ENCODE data around the gene AGAP3. TPM values are rescaled to one million over a fixed set of nuclear protein-coding genes. Genes with fewer than 3 reads are reported as not detected.

The AGAP3 gene
- total RNA-seq, 1 donor from 2014 or later = 77.8 TPM

GRCh38 chr7:151140826-151141225, 54.6 kb downstream of the AGAP3 start:
- Mint-ChIP-seq H3K4me3 (ENCODE audit: unreplicated experiment) (no peak overlapping the region), H3K27ac (ENCODE audit: unreplicated experiment) (no peak overlapping the region), H3K36me3 (ENCODE audit: low read depth) (peaks cover 39% of the 10 kb centered on the region), H3K4me1 (ENCODE audit: low read depth) (no peaks in the 10 kb centered on the region), H3K27me3 (ENCODE audit: low read depth) (no peaks in the 10 kb centered on the region), H3K9me3 (ENCODE audit: low read depth) (no peaks in the 10 kb centered on the region)
- no peak for DNase-seq (ENCODE audit: low spot score)
- no peak for TF ChIP-seq CTCF (IDR thresholded peaks at IDR 0.05)

- Mint-ChIP-seq H3K9me3 (ENCODE audit: low read depth) (no peaks in the 10 kb centered on the region), H3K36me3 (ENCODE audit: low read depth) (peaks cover 37% of the 10 kb centered on the region), H3K27ac (ENCODE audit: unreplicated experiment) (no peak overlapping the region), H3K4me1 (ENCODE audit: low read depth) (no peaks in the 10 kb centered on the region), H3K4me3 (ENCODE audit: unreplicated experiment) (no peak overlapping the region), H3K27me3 (ENCODE audit: low read depth) (no peaks in the 10 kb centered on the region)
- no peak for TF ChIP-seq CTCF (IDR thresholded peaks at IDR 0.05)
- DNase-seq (ENCODE audit: low spot score) = no peak
Measured at GRCh38 chr7:151141311-151141854, 55.1 kb downstream of the AGAP3 start.

- Mint-ChIP-seq H3K27me3 (ENCODE audit: low read depth) (no peaks in the 10 kb centered on the region), H3K36me3 (ENCODE audit: low read depth) (peaks cover 34% of the 10 kb centered on the region), H3K9me3 (ENCODE audit: low read depth) (no peaks in the 10 kb centered on the region), H3K27ac (ENCODE audit: unreplicated experiment) (no peak overlapping the region), H3K4me1 (ENCODE audit: low read depth) (no peaks in the 10 kb centered on the region), H3K4me3 (ENCODE audit: unreplicated experiment) (no peak overlapping the region)
- DNase-seq (ENCODE audit: low spot score) = peak; percentile 93
- TF ChIP-seq CTCF (IDR thresholded peaks at IDR 0.05) = no peak
Measured at GRCh38 chr7:151141855-151142685, 55.8 kb downstream of the AGAP3 start.

DNA sequence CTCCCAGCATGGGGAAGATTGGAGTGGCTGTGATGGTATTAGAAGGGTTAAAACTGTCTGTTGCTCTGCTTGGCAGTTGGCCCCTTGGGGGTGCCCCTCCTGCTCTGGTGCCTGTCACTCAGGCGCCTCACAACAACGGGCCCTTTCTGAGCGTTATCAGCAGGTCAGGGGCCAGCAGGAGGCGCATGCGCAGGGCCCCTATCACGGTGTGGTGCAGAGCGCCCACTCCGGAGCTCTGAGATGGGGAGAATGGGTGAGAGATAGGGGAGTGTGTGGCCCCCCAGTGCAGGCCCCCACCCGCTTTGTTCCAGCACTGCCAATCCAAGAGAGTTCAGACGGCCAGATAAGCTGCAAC, 56.4 kb downstream of the AGAP3 start:
- H3K27ac Mint-ChIP-seq (ENCODE audit: unreplicated experiment) = no peak overlapping the region
- no peaks in the 10 kb centered on the region for H3K9me3 Mint-ChIP-seq (ENCODE audit: low read depth)
- no peaks in the 10 kb centered on the region for H3K4me1 Mint-ChIP-seq (ENCODE audit: low read depth)
- no peak for TF ChIP-seq CTCF (IDR thresholded peaks at IDR 0.05)
- peaks cover 34% of the 10 kb centered on the region for H3K36me3 Mint-ChIP-seq (ENCODE audit: low read depth)
- H3K27me3 Mint-ChIP-seq (ENCODE audit: low read depth) = no peaks in the 10 kb centered on the region
- H3K4me3 Mint-ChIP-seq (ENCODE audit: unreplicated experiment) = no peak overlapping the region
- no peak for DNase-seq (ENCODE audit: low spot score)

DNA sequence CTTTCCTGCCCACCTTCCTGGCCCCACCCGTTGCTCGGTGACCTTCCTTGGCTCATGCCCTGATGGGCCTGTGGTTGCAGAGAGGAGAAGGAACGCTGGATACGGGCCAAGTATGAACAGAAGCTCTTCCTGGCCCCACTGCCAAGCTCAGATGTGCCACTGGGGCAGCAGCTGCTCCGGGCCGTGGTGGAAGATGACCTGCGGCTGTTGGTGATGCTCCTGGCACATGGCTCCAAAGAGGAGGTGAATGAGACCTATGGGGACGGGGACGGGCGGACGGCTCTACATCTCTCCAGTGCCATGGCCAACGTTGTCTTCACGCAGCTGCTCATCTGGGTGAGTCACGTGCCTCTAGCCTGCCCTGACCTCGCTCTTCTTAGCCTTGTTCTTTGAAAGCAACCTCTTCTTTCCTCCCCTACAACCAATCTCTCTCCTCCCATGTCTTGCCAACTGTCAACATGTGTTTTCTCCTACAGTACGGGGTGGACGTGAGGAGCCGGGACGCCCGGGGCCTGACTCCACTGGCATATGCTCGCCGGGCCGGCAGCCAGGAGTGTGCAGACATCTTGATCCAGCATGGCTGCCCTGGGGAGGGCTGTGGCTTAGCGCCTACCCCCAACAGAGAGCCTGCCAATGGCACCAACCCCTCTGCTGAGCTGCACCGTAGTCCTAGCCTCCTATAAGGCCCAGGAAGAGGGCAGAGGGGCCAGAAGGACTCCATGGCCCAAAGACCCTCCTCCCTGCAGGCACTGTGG, 57.2 kb downstream of the AGAP3 start:
- Mint-ChIP-seq H3K4me1 (ENCODE audit: low read depth) (no peaks in the 10 kb centered on the region), H3K27ac (ENCODE audit: unreplicated experiment) (peak overlapping the region; percentile 73), H3K36me3 (ENCODE audit: low read depth) (peaks cover 34% of the 10 kb centered on the region), H3K9me3 (ENCODE audit: low read depth) (no peaks in the 10 kb centered on the region), H3K27me3 (ENCODE audit: low read depth) (no peaks in the 10 kb centered on the region), H3K4me3 (ENCODE audit: unreplicated experiment) (no peak overlapping the region)
- TF ChIP-seq CTCF (IDR thresholded peaks at IDR 0.05) = no peak
- DNase-seq (ENCODE audit: low spot score) = peak; percentile 92

Data from chondrocyte (in vitro differentiated cells).